ENCODE measurements around the gene TRAPPC8.

The TRAPPC8 gene

DNA sequence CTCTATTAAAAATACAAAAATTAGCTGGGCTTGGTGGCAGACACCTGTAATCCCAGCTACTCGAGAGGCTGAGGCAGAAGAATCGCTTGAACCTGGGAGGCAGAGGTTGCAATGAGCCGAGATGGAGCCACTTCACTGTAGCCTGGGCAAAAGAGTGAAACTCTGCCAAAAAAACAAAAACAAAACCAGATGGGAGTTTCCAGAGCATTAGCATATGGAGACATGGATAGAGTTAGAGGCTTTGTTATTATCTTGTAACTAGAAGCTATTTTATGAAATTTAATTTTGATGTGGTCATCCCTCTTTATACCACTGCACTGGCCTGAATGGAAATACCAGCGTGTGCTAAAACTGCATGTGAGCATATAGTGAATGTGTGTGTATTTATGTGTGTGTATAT, 58.9 kb downstream of the TRAPPC8 start:
- no peak for DNase-seq (ENCODE audit: low read depth)
- no peak for TF ChIP-seq CTCF (IDR thresholded peaks at IDR 0.05; ENCODE audit: low read length, missing control alignments)
- no peak overlapping the region for H3K4me3 ChIP-seq (replicated peaks; ENCODE audit: low read depth, low read length)

GRCh38 chr18:31880186-31880898, 62.6 kb downstream of the TRAPPC8 start:
- TF ChIP-seq CTCF (IDR thresholded peaks at IDR 0.05; ENCODE audit: low read length, missing control alignments) = no peak
- no peak overlapping the region for H3K4me3 ChIP-seq (replicated peaks; ENCODE audit: low read depth, low read length)
- no peak for DNase-seq (ENCODE audit: low read depth)

GRCh38 chr18:31878358-31878757, 64.6 kb downstream of the TRAPPC8 start:
- H3K4me3 ChIP-seq (replicated peaks; ENCODE audit: low read depth, low read length) = no peak overlapping the region
- TF ChIP-seq CTCF (IDR thresholded peaks at IDR 0.05; ENCODE audit: low read length, missing control alignments) = no peak
- no peak for DNase-seq (ENCODE audit: low read depth)

DNA sequence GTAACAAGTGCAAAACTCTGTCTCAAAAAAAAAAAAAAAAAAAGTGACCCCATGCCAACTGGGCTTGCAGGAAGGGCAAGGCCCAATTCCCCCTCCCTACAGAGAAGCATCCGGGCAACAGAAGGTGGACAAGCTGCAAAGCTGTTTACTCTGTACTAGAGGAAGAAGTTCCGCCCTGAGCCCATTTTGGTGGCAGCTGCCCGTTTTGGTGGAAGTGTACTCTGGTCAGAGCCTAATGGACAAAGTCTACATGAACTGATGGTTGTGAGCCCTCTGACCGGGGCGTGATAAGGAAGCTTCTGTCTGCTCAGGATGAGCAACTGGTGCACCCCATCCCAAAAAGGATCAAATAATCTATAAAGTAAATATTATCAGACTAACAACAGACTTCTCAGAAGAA, 65.0 kb downstream of the TRAPPC8 start:
- DNase-seq (ENCODE audit: low read depth) = no peak
- TF ChIP-seq CTCF (IDR thresholded peaks at IDR 0.05; ENCODE audit: low read length, missing control alignments) = no peak
- no peak overlapping the region for H3K4me3 ChIP-seq (replicated peaks; ENCODE audit: low read depth, low read length)

DNA sequence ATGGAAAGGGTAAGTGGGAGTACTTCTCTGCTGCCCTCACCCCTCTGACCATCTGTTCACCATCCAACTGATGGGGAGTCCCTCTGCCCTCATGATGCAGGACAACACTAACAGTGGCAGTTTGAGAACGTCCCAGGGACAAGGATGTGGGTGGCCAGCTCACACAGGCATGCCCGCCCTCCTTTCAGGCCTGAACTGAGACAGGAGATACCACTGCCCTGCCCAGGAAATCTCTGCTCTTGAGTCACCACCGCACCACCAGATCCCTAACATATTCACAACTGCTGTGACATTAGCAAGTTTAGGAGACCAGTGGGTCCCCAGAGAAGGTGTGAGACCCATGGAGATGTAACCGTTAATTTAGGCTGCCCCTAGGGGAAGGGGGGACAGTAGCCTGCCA, 66.2 kb downstream of the TRAPPC8 start:
- no peak overlapping the region for H3K4me3 ChIP-seq (replicated peaks; ENCODE audit: low read depth, low read length)
- peak; percentile 9 for DNase-seq (ENCODE audit: low read depth)
- TF ChIP-seq CTCF (IDR thresholded peaks at IDR 0.05; ENCODE audit: low read length, missing control alignments) = no peak

- H3K4me3 ChIP-seq (replicated peaks; ENCODE audit: low read depth, low read length) = no peak overlapping the region
- no peak for DNase-seq (ENCODE audit: low read depth)
- TF ChIP-seq CTCF (IDR thresholded peaks at IDR 0.05; ENCODE audit: low read length, missing control alignments) = no peak
Measured at GRCh38 chr18:31875301-31875700, 67.6 kb downstream of the TRAPPC8 start.

DNA sequence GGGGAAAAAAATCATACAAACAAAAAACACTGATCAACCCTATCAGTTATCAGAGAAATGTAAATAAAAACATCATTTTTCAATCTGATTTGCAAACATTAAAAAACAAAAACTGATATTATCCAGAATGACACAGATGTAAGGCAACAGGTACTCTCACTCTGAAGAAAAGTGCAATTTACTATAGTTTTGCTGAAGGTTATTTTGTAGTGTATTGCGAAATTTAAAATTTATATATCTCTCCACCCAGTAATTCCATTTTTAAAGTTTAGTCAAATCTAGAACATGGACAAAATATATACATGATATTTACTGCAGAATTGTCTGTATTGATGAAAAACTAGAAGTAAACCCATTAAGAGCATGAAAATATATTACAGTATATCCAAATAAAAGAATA, 79.8 kb downstream of the TRAPPC8 start:
- TF ChIP-seq CTCF (IDR thresholded peaks at IDR 0.05; ENCODE audit: low read length, missing control alignments) = no peak
- no peak for DNase-seq (ENCODE audit: low read depth)
- no peak overlapping the region for H3K4me3 ChIP-seq (replicated peaks; ENCODE audit: low read depth, low read length)

All from fibroblast of pulmonary artery (primary cell).